Measurements from ENCODE around the gene GLT8D2.

Gene GLT8D2

DNA sequence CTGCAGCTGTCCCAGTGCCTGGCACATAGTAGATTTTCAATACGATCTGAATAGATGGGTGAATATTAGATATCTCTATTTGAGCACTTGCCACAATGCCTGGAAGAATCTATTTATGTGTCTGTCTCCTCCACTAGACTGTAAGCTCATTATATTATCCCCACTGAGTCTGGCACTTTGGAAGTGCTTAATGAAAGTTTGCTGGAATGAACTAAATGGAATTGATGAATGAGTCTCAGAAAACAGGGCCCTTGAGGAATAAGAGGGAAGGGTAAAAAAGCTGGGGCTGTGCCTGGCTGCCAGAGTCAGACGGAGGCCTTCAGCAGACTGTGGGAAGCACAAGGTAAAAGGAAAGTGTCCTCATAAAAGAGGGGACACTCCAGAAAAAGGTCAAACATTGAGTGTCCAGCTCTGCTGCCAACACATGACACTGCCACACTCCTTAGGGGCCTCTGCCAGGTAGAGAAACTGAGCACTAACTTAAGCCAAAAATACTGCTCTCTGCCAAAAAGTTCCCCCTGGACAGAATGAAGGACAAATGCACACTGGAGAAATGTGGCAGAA, 39.3 kb downstream of the GLT8D2 start:
- in situ Hi-C loops (cut with HindIII; ENCODE audit: low sequenced_read_pairs), result no loop called here
- H3K4me3 ChIP-seq (ENCODE audit: low read depth, low read length), result no peak overlapping the region
- no peak for DNase-seq (ENCODE audit: low read depth)
- TF ChIP-seq, protein P1, sequence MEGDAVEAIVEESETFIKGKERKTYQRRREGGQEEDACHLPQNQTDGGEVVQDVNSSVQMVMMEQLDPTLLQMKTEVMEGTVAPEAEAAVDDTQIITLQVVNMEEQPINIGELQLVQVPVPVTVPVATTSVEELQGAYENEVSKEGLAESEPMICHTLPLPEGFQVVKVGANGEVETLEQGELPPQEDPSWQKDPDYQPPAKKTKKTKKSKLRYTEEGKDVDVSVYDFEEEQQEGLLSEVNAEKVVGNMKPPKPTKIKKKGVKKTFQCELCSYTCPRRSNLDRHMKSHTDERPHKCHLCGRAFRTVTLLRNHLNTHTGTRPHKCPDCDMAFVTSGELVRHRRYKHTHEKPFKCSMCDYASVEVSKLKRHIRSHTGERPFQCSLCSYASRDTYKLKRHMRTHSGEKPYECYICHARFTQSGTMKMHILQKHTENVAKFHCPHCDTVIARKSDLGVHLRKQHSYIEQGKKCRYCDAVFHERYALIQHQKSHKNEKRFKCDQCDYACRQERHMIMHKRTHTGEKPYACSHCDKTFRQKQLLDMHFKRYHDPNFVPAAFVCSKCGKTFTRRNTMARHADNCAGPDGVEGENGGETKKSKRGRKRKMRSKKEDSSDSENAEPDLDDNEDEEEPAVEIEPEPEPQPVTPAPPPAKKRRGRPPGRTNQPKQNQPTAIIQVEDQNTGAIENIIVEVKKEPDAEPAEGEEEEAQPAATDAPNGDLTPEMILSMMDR (IDR thresholded peaks at IDR 0.05; ENCODE audit: low read depth, low read length, missing control alignments), result no peak

- in situ Hi-C loops (cut with HindIII; ENCODE audit: low sequenced_read_pairs), result no loop called here
- TF ChIP-seq, protein P1 (IDR thresholded peaks at IDR 0.05; ENCODE audit: low read depth, low read length, missing control alignments), result no peak
- H3K4me3 ChIP-seq (ENCODE audit: low read depth, low read length), result no peak overlapping the region
- DNase-seq (ENCODE audit: low read depth), result no peak
Measured at GRCh38 chr12:104010121-104010520, 39.9 kb downstream of the GLT8D2 start.

DNA sequence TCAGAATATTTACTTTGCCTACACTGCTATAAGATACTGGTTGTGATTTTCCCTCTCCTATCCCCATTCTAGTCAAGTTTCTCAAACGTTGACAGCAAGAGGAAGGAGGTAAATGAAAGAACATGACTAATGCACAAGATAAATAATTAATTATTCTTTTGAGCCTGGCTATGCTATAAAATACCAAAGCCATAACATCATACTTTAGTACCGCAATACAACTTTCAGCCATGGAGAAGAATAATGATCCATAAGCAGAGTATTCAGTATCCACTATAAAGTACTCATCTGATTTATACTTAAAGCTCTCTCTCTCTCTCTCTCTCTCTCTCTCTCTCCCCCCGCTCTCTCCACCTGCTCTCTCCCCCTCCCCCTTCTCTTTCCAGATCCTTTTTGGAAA, 43.1 kb downstream of the GLT8D2 start:
- DNase-seq (ENCODE audit: low read depth), result peak; percentile 36
- TF ChIP-seq, protein P1 (IDR thresholded peaks at IDR 0.05; ENCODE audit: low read depth, low read length, missing control alignments), result no peak
- in situ Hi-C loops (cut with HindIII; ENCODE audit: low sequenced_read_pairs), result no loop called here
- no peak overlapping the region for H3K4me3 ChIP-seq (ENCODE audit: low read depth, low read length)

GRCh38 chr12:104003596-104003995, 46.4 kb downstream of the GLT8D2 start:
- in situ Hi-C loops (cut with HindIII; ENCODE audit: low sequenced_read_pairs), result no loop called here
- no peak for DNase-seq (ENCODE audit: low read depth)
- no peak overlapping the region for H3K4me3 ChIP-seq (ENCODE audit: low read depth, low read length)
- TF ChIP-seq, protein P1 (IDR thresholded peaks at IDR 0.05; ENCODE audit: low read depth, low read length, missing control alignments), result no peak

- no peak for DNase-seq (ENCODE audit: low read depth)
- TF ChIP-seq, protein P1 (IDR thresholded peaks at IDR 0.05; ENCODE audit: low read depth, low read length, missing control alignments), result no peak
- H3K4me3 ChIP-seq (ENCODE audit: low read depth, low read length), result no peak overlapping the region
- in situ Hi-C loops (cut with HindIII; ENCODE audit: low sequenced_read_pairs), result no loop called here
Measured at GRCh38 chr12:104002686-104003085, 47.3 kb downstream of the GLT8D2 start.

DNA sequence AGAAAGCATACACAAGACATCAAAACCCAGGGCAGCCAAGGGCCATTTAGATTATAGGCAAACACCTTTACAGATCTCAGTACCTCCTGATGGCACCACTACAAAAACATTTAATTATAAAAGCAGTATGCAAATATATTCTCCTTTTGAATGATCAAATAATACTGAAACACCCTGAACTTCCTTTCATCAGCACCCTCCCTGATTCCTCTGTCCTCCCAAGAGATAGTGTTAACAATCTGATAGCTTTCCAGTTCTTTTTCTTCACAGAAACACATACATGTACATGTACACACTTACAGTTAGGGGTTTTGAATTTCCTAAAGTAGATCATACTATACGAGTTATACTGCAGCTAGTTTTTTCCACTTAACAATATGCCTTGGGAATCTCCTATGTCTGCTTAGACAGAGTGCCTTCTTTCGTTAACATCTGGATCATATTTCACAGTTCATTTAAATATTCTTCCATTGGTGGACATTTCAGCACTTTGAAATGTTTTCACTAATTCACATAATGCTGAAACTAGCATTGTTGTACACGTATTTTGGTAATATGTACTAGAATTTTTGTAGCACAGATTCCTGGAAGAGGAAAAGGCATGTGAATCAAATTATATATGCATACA, 49.1 kb downstream of the GLT8D2 start:
- in situ Hi-C loops (cut with HindIII; ENCODE audit: low sequenced_read_pairs), result no loop called here
- TF ChIP-seq, protein P1 (IDR thresholded peaks at IDR 0.05; ENCODE audit: low read depth, low read length, missing control alignments), result no peak
- no peak for DNase-seq (ENCODE audit: low read depth)
- no peak overlapping the region for H3K4me3 ChIP-seq (ENCODE audit: low read depth, low read length)

All from astrocyte of the cerebellum (primary cell).